IMR-90 (cell line): Measurements from ENCODE around the gene SETD6. TPM values are rescaled to one million over a fixed set of nuclear protein-coding genes. Genes with fewer than 3 reads are reported as not detected.

Experiments
- microRNA-seq, 2 experiments: library from miRNA; stranded (forward) in 1 of 2; unstranded in 1 of 2; fragments of 10-50 nt in 1 of 2; fragments of <30 nt in 1 of 2; gene quantifications in 1 of 2; microRNA quantifications in 1 of 2; one replicate each; pipeline versions ENCODE3 to v1.1.0; 2013 to 2020; ENCODE audit not compliant: insufficient read depth in 1 of 2, insufficient read length in 1 of 2, unreplicated experiment in 1 of 2
- polyA plus RNA-seq, 3 experiments: library from polyadenylated mRNA; depleted of rRNA; stranded (reverse); fragments of >200 nt; gene quantifications; 2 replicates each; pipeline ENCODE4 v1.2.3, GENCODE V29; 2012; ENCODE audit warnings: low replicate concordance in 1 of 3
- small RNA-seq, 5 experiments: library from RNA; depleted of rRNA; stranded (forward); fragments of <200 nt; gene quantifications; one replicate each; pipeline ENCODE3, GENCODE V24; 2012
- total RNA-seq: library from RNA; depleted of rRNA; stranded (reverse); fragments of >200 nt; gene quantifications from 2 replicates; pipeline ENCODE4 v1.2.3, GENCODE V29; 2012; rRNA removed

The SETD6 gene
- total and polyA plus RNA-seq, 2 of the 4 experiments (the other 2 are of a cell fraction): 3.2 to 6.4 TPM

Small RNA genes within 50 kb of the gene (microRNA-seq; reads per million reads assigned to microRNA genes)
- gene RNU6-103P (ENCODE audit: insufficient read depth, insufficient read length) (not detected), gene SNORA46 (ENCODE audit: insufficient read depth, insufficient read length) (43.4 reads per million, percentile 72 among the genes with 10 or more reads in this experiment), gene SNORA50A (ENCODE audit: insufficient read depth, insufficient read length) (not detected)

Small RNA genes within 50 kb of the gene (small RNA-seq; reads per million reads assigned to genes)
- gene RNU6-103P: 0 reads per million in 5 experiments
- 141 to 1,340 (median 211) reads per million in 5 experiments for gene SNORA46
- gene SNORA50A: 0 reads per million in 5 experiments

Other genes starting within 250 kb of the SETD6 start
- gene PRSS54, start 220.5 kb upstream of the SETD6 start, total RNA-seq: not detected in 2 replicates
- gene PRSS54, start 220.5 kb upstream of the SETD6 start, polyA plus RNA-seq (2012; rRNA removed): not detected in 2 replicates
- 5.0 and 5.4 TPM in 2 replicates for gene GINS3, start 123.0 kb upstream of the SETD6 start, total RNA-seq
- gene GINS3, start 123.0 kb upstream of the SETD6 start, polyA plus RNA-seq (2012; rRNA removed): 5.2 and 5.3 TPM in 2 replicates
- 9.7 and 10.9 TPM in 2 replicates for gene NDRG4, start 15.4 kb upstream of the SETD6 start, total RNA-seq
- gene NDRG4, start 15.4 kb upstream of the SETD6 start, polyA plus RNA-seq (2012; rRNA removed): 23.5 and 26.5 TPM in 2 replicates
- 203 and 357 TPM in 2 replicates for gene CNOT1, start 114.3 kb downstream of the SETD6 start, total RNA-seq
- gene CNOT1, start 114.3 kb downstream of the SETD6 start, polyA plus RNA-seq (2012; rRNA removed): 67.7 and 85.5 TPM in 2 replicates
- 13.6 and 14.7 TPM in 2 replicates for gene SLC38A7, start 169.3 kb downstream of the SETD6 start, total RNA-seq
- 16.4 and 16.7 TPM in 2 replicates for gene SLC38A7, start 169.3 kb downstream of the SETD6 start, polyA plus RNA-seq (2012; rRNA removed)
- gene GOT2, start 218.8 kb downstream of the SETD6 start, total RNA-seq: 45.5 and 50.2 TPM in 2 replicates
- gene GOT2, start 218.8 kb downstream of the SETD6 start, polyA plus RNA-seq (2012; rRNA removed): 55.2 and 60.2 TPM in 2 replicates